Hepatocyte (in vitro differentiated cells): Measurements from ENCODE around the gene YJU2. TPM values are rescaled to one million over a fixed set of nuclear protein-coding genes. Genes with fewer than 3 reads are reported as not detected.

Source experiments
- DNase-seq: peaks from one replicate; pipeline ENCODE4 v3.0.0-alpha.2; 2016; ENCODE audit warnings: low spot score
- H2AFZ ChIP-seq: fragments of 200-600 bp; sonication (generic); 2 replicates; pipeline ENCODE4 v1.6.0; 2016; ENCODE audit warnings: antibody characterized with exemption, mild to moderate bottlenecking
- H3K27ac ChIP-seq: fragments of 200-600 bp; sonication (generic); 2 replicates; pipeline ENCODE4 v1.5.1; 2016; ENCODE audit warnings: mild to moderate bottlenecking
- H3K27me3 ChIP-seq: fragments of 200-600 bp; sonication (generic); 2 replicates; pipeline ENCODE4 v1.6.1; 2016
- H3K36me3 ChIP-seq: fragments of 200-600 bp; sonication (generic); replicated peaks from 2 replicates; pipeline ENCODE4 v1.5.1; 2016; ENCODE audit warnings: low read depth; ENCODE audit not compliant: insufficient read depth
- H3K4me1 ChIP-seq: fragments of 200-600 bp; sonication (generic); 2 replicates; pipeline ENCODE4 v1.5.1; 2016; ENCODE audit warnings: mild to moderate bottlenecking, moderate library complexity; ENCODE audit not compliant: insufficient read depth
- H3K4me2 ChIP-seq: fragments of 200-600 bp; sonication (generic); 2 replicates; pipeline ENCODE4 v1.6.0; 2016
- H3K4me3 ChIP-seq: fragments of 200-600 bp; sonication (generic); 2 replicates; pipeline ENCODE4 v1.5.1; 2016; ENCODE audit warnings: mild to moderate bottlenecking
- H3K79me2 ChIP-seq: fragments of 200-600 bp; sonication (generic); 2 replicates; pipeline ENCODE4 v1.6.0; 2017; ENCODE audit warnings: mild to moderate bottlenecking
- H3K9me2 ChIP-seq: fragments of 200-600 bp; sonication (generic); replicated peaks from 2 replicates; pipeline ENCODE4 v1.6.0; 2017; ENCODE audit warnings: mild to moderate bottlenecking; ENCODE audit not compliant: insufficient read depth
- H3K9me3 ChIP-seq: fragments of 200-600 bp; sonication (generic); 2 replicates; pipeline ENCODE4 v1.5.1; 2016; ENCODE audit warnings: low read depth, mild to moderate bottlenecking
- H4K20me1 ChIP-seq: fragments of 200-600 bp; sonication (generic); 2 replicates; pipeline ENCODE4 v1.6.0; 2016; ENCODE audit warnings: mild to moderate bottlenecking; ENCODE audit not compliant: insufficient read depth, poor library complexity, severe bottlenecking
- EZH2 ChIP-seq: fragments of 200-600 bp; sonication (generic); IDR thresholded peaks from 2 replicates; pipeline ENCODE4 v1.6.1; 2016; ENCODE audit warnings: antibody characterized with exemption, mild to moderate bottlenecking, borderline replicate concordance
- EZH2phosphoT487 ChIP-seq: fragments of 200-600 bp; sonication (generic); IDR thresholded peaks from one replicate; pipeline ENCODE4 v1.6.1; 2018; ENCODE audit warnings: antibody characterized with exemption, mild to moderate bottlenecking, low read depth, moderate library complexity; ENCODE audit not compliant: unreplicated experiment, severe bottlenecking
- WGBS: methylation state at CpG from one replicate; pipeline ENCODE4 v1.1.6; 2016; ENCODE audit warnings: low lambda C conversion rate; ENCODE audit errors: missing lambda C conversion rate; 5-methylcytosine and 5-hydroxymethylcytosine counted together
- polyA plus RNA-seq: library from polyadenylated mRNA; unstranded; fragments of >200 nt; fragmentation: Nextera tagmentation; extraction: Ambion mirVana; gene quantifications from 2 replicates; pipeline ENCODE4 v1.2.1, GENCODE V29; 2016
- total RNA-seq: library from RNA; depleted of rRNA; stranded (reverse); fragments of >200 nt; gene quantifications from 2 replicates; pipeline ENCODE4 v1.2.3, GENCODE V29; 2014
- TF ChIP-seq, protein P1 (sequence below): fragments of 200-600 bp; sonication (generic); IDR thresholded peaks from 2 replicates; pipeline ENCODE4 v1.5.1; 2016; ENCODE audit warnings: antibody characterized with exemption, mild to moderate bottlenecking; ENCODE audit not compliant: poor library complexity

YJU2 gene
- total and polyA plus RNA-seq, 2 experiments from 2014 or later, result 16.0 to 18.8 TPM

- no peak overlapping the region for H3K4me2 ChIP-seq
- TF ChIP-seq EZH2phosphoT487 (no peak), EZH2 (no peak)
- TF ChIP-seq, protein P1, sequence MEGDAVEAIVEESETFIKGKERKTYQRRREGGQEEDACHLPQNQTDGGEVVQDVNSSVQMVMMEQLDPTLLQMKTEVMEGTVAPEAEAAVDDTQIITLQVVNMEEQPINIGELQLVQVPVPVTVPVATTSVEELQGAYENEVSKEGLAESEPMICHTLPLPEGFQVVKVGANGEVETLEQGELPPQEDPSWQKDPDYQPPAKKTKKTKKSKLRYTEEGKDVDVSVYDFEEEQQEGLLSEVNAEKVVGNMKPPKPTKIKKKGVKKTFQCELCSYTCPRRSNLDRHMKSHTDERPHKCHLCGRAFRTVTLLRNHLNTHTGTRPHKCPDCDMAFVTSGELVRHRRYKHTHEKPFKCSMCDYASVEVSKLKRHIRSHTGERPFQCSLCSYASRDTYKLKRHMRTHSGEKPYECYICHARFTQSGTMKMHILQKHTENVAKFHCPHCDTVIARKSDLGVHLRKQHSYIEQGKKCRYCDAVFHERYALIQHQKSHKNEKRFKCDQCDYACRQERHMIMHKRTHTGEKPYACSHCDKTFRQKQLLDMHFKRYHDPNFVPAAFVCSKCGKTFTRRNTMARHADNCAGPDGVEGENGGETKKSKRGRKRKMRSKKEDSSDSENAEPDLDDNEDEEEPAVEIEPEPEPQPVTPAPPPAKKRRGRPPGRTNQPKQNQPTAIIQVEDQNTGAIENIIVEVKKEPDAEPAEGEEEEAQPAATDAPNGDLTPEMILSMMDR, result no peak
- 96% methylated on average over 8 of the region's 8 CpGs for WGBS
- H3K27me3 ChIP-seq, result no peaks in the 10 kb centered on the region
- H3K36me3 ChIP-seq, result no peaks in the 10 kb centered on the region
- no peaks in the 10 kb centered on the region for H3K9me3 ChIP-seq
- no peak overlapping the region for H3K4me3 ChIP-seq
- no peak for DNase-seq
- no peaks in the 10 kb centered on the region for H3K9me2 ChIP-seq
- H3K4me1 ChIP-seq, result no peaks in the 10 kb centered on the region
- no peaks in the 10 kb centered on the region for H4K20me1 ChIP-seq
- H3K79me2 ChIP-seq, result no peaks in the 10 kb centered on the region
- H3K27ac ChIP-seq, result no peak overlapping the region
- no peak overlapping the region for H2AFZ ChIP-seq
Measured at GRCh38 chr19:4298810-4299550, 52.1 kb downstream of the YJU2 start.

GRCh38 chr19:4300589-4300988 is 53.7 kb downstream of the YJU2 start:
- Histone ChIP-seq H3K27me3 (no peaks in the 10 kb centered on the region), H3K79me2 (no peaks in the 10 kb centered on the region), H3K4me2 (no peak overlapping the region), H2AFZ (no peak overlapping the region), H4K20me1 (no peaks in the 10 kb centered on the region), H3K9me3 (no peaks in the 10 kb centered on the region), H3K27ac (no peak overlapping the region), H3K9me2 (no peaks in the 10 kb centered on the region), H3K36me3 (no peaks in the 10 kb centered on the region), H3K4me3 (no peak overlapping the region), H3K4me1 (no peaks in the 10 kb centered on the region)
- no peak for DNase-seq
- TF ChIP-seq, protein P1, result no peak
- TF ChIP-seq EZH2 (no peak), EZH2phosphoT487 (no peak)
- 95% methylated on average over 3 of the region's 3 CpGs for WGBS

GRCh38 chr19:4301590-4302242 is 54.8 kb downstream of the YJU2 start:
- H2AFZ ChIP-seq, result peak overlapping the region; percentile 10
- H3K9me2 ChIP-seq, result no peaks in the 10 kb centered on the region
- H3K27me3 ChIP-seq, result no peaks in the 10 kb centered on the region
- WGBS, result 58% methylated on average over 13 of the region's 13 CpGs
- H3K9me3 ChIP-seq, result no peaks in the 10 kb centered on the region
- H3K79me2 ChIP-seq, result no peaks in the 10 kb centered on the region
- no peak for TF ChIP-seq EZH2phosphoT487
- TF ChIP-seq, protein P1, result no peak
- no peak for TF ChIP-seq EZH2
- no peak overlapping the region for H3K4me2 ChIP-seq
- no peaks in the 10 kb centered on the region for H3K4me1 ChIP-seq
- H3K36me3 ChIP-seq, result no peaks in the 10 kb centered on the region
- H3K27ac ChIP-seq, result no peak overlapping the region
- no peak for DNase-seq
- H3K4me3 ChIP-seq, result no peak overlapping the region
- no peaks in the 10 kb centered on the region for H4K20me1 ChIP-seq
